ENCODE results near the gene ADK. TPM values are rescaled to one million over a fixed set of nuclear protein-coding genes. Genes with fewer than 3 reads are reported as not detected.

ADK gene
- total and polyA plus RNA-seq, 4 donors = 12.6 to 21.1 (median 16.1) TPM

GRCh38 chr10:74433993-74434392 lies 283.0 kb downstream of the ADK start:
- DNase-seq = no peak
- Histone ChIP-seq H3K36me3 (ENCODE audit: control insufficient read depth in 1 of 2, insufficient read depth in 2 of 2, low read length in 1 of 2) (no peaks in the 10 kb centered on the region), H3K27me3 (ENCODE audit: control insufficient read depth in 1 of 2, insufficient read depth in 2 of 2, low read length in 1 of 2) (no peaks in the 10 kb centered on the region), H3K27ac (ENCODE audit: low read depth in 1 of 2, low read length in 2 of 2) (no peak overlapping the region), H3K4me3 (ENCODE audit: low read length in 2 of 2) (no peak overlapping the region), H3K4me1 (ENCODE audit: control insufficient read depth in 1 of 2, insufficient read depth in 2 of 2, low read length in 2 of 2) (no peaks in the 10 kb centered on the region), H3K9me3 (ENCODE audit: control insufficient read depth, low read length) (no peaks in the 10 kb centered on the region)
- 88 to 93% methylated on average over 1 of the region's 1 CpG for WGBS, 2 donors
- ATAC-seq (ENCODE audit: low FRiP score) = no peak
- intact Hi-C loops (cut with DNase I) = no loop called here

DNA sequence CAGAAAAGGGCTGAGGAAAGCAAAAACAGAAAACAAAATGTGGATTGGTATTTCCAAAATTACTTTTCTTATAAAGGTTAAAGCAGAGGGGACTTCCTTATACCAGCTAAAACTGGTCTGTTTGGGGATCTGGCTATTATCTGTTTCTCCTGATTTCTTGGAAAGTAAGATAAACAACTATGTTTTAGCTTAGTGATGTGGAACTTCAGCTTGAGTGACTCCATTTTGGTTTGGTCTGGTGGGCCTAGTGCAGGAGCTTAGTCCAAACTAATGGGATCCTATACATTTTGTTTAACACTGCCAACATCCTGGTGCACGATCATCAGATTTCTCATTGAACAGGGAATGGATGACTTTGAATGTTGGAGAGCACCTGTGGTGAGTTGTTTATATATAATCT lies 283.5 kb downstream of the ADK start:
- intact Hi-C loops (cut with DNase I) = no loop called here
- ATAC-seq (ENCODE audit: low FRiP score) (no peak), DNase-seq (no peak)
- Histone ChIP-seq H3K4me3 (ENCODE audit: low read length in 2 of 2) (no peak overlapping the region), H3K27ac (ENCODE audit: low read depth in 1 of 2, low read length in 2 of 2) (no peak overlapping the region), H3K36me3 (ENCODE audit: control insufficient read depth in 1 of 2, insufficient read depth in 2 of 2, low read length in 1 of 2) (no peaks in the 10 kb centered on the region), H3K27me3 (ENCODE audit: control insufficient read depth in 1 of 2, insufficient read depth in 2 of 2, low read length in 1 of 2) (no peaks in the 10 kb centered on the region), H3K4me1 (ENCODE audit: control insufficient read depth in 1 of 2, insufficient read depth in 2 of 2, low read length in 2 of 2) (no peaks in the 10 kb centered on the region), H3K9me3 (ENCODE audit: control insufficient read depth, low read length) (no peaks in the 10 kb centered on the region)
- WGBS, 2 donors = 96 to 99% methylated on average over 1 of the region's 1 CpG

GRCh38 chr10:74436523-74437170 lies 285.6 kb downstream of the ADK start:
- Histone ChIP-seq H3K27ac (ENCODE audit: low read depth in 1 of 2, low read length in 2 of 2) (no peak overlapping the region), H3K9me3 (ENCODE audit: control insufficient read depth, low read length) (no peaks in the 10 kb centered on the region), H3K27me3 (ENCODE audit: control insufficient read depth in 1 of 2, insufficient read depth in 2 of 2, low read length in 1 of 2) (no peaks in the 10 kb centered on the region), H3K4me1 (ENCODE audit: control insufficient read depth in 1 of 2, insufficient read depth in 2 of 2, low read length in 2 of 2) (no peaks in the 10 kb centered on the region), H3K36me3 (ENCODE audit: control insufficient read depth in 1 of 2, insufficient read depth in 2 of 2, low read length in 1 of 2) (no peaks in the 10 kb centered on the region), H3K4me3 (ENCODE audit: low read length in 2 of 2) (no peak overlapping the region)
- intact Hi-C loops (cut with DNase I) = no loop called here
- ATAC-seq (ENCODE audit: low FRiP score) = no peak
- 92 to 96% methylated on average over 3 of the region's 3 CpGs for WGBS, 2 donors
- no peak for DNase-seq

DNA sequence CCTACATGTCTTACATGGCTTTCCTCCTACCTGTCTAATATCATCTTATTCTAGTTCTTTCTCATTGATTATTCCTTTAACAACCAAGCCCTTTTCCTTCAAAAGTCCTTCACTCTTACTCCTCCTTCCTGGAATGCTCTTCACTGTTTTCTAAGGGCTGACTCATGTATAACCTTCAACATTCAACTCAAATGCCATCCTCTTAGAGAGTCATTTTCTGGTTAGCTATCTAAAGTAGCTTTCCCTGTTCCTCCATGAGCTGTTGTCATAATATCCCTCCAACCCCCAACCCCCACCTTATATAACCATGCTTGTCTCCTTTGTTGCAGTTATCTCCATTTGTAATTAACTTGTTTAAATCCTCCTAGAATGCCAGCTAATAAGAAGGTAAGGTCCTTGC lies 286.8 kb downstream of the ADK start:
- H3K36me3 ChIP-seq (ENCODE audit: control insufficient read depth in 1 of 2, insufficient read depth in 2 of 2, low read length in 1 of 2) = no peaks in the 10 kb centered on the region
- no peaks in the 10 kb centered on the region for H3K4me1 ChIP-seq (ENCODE audit: control insufficient read depth in 1 of 2, insufficient read depth in 2 of 2, low read length in 2 of 2)
- ATAC-seq (ENCODE audit: low FRiP score) (no peak), DNase-seq (no peak)
- H3K27me3 ChIP-seq (ENCODE audit: control insufficient read depth in 1 of 2, insufficient read depth in 2 of 2, low read length in 1 of 2) = no peaks in the 10 kb centered on the region
- no peaks in the 10 kb centered on the region for H3K9me3 ChIP-seq (ENCODE audit: control insufficient read depth, low read length)
- intact Hi-C loops (cut with DNase I) = no loop called here
- H3K4me3 ChIP-seq (ENCODE audit: low read length in 2 of 2) = no peak overlapping the region
- no peak overlapping the region for H3K27ac ChIP-seq (ENCODE audit: low read depth in 1 of 2, low read length in 2 of 2)

GRCh38 chr10:74439213-74439612 lies 288.2 kb downstream of the ADK start:
- H3K27ac ChIP-seq (ENCODE audit: low read depth in 1 of 2, low read length in 2 of 2) = no peak overlapping the region
- DNase-seq = no peak
- intact Hi-C loops (cut with DNase I) = no loop called here
- no peaks in the 10 kb centered on the region for H3K36me3 ChIP-seq (ENCODE audit: control insufficient read depth in 1 of 2, insufficient read depth in 2 of 2, low read length in 1 of 2)
- H3K27me3 ChIP-seq (ENCODE audit: control insufficient read depth in 1 of 2, insufficient read depth in 2 of 2, low read length in 1 of 2) = no peaks in the 10 kb centered on the region
- H3K4me1 ChIP-seq (ENCODE audit: control insufficient read depth in 1 of 2, insufficient read depth in 2 of 2, low read length in 2 of 2) = no peaks in the 10 kb centered on the region
- H3K9me3 ChIP-seq (ENCODE audit: control insufficient read depth, low read length) = no peaks in the 10 kb centered on the region
- no peak overlapping the region for H3K4me3 ChIP-seq (ENCODE audit: low read length in 2 of 2)
- ATAC-seq (ENCODE audit: low FRiP score) = no peak
- 33 to 41% methylated on average over 1 of the region's 1 CpG for WGBS, 2 donors

DNA sequence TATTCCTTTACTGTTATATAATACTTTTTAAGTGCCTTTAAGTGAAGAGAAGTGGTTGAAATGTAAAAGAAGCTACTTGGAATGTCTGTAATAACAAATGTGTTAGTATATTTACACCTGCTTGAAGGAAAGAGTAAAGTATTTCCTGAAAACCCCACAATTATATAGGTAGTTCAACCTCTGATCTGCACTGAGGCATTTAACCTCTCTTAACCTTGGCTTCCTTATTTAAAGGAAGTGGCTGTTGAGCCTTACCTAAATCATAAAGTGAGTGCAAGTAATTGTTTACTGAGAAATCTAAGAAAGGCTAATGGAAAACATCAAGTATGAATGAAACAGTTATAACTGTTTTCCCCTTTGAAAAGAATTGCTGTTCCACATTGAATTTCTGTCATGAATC lies 294.5 kb downstream of the ADK start:
- Histone ChIP-seq H3K27me3 (ENCODE audit: control insufficient read depth in 1 of 2, insufficient read depth in 2 of 2, low read length in 1 of 2) (no peaks in the 10 kb centered on the region), H3K27ac (ENCODE audit: low read depth in 1 of 2, low read length in 2 of 2) (no peak overlapping the region), H3K36me3 (ENCODE audit: control insufficient read depth in 1 of 2, insufficient read depth in 2 of 2, low read length in 1 of 2) (no peaks in the 10 kb centered on the region), H3K4me3 (ENCODE audit: low read length in 2 of 2) (no peak overlapping the region), H3K9me3 (ENCODE audit: control insufficient read depth, low read length) (no peaks in the 10 kb centered on the region), H3K4me1 (ENCODE audit: control insufficient read depth in 1 of 2, insufficient read depth in 2 of 2, low read length in 2 of 2) (no peaks in the 10 kb centered on the region)
- DNase-seq (no peak), ATAC-seq (ENCODE audit: low FRiP score) (no peak)
- intact Hi-C loops (cut with DNase I) = no loop called here

- no peaks in the 10 kb centered on the region for H3K27me3 ChIP-seq (ENCODE audit: control insufficient read depth in 1 of 2, insufficient read depth in 2 of 2, low read length in 1 of 2)
- no peak overlapping the region for H3K27ac ChIP-seq (ENCODE audit: low read depth in 1 of 2, low read length in 2 of 2)
- no peaks in the 10 kb centered on the region for H3K4me1 ChIP-seq (ENCODE audit: control insufficient read depth in 1 of 2, insufficient read depth in 2 of 2, low read length in 2 of 2)
- intact Hi-C loops (cut with DNase I) = no loop called here
- H3K4me3 ChIP-seq (ENCODE audit: low read length in 2 of 2) = no peak overlapping the region
- no peak for DNase-seq
- ATAC-seq (ENCODE audit: low FRiP score) = no peak
- no peaks in the 10 kb centered on the region for H3K36me3 ChIP-seq (ENCODE audit: control insufficient read depth in 1 of 2, insufficient read depth in 2 of 2, low read length in 1 of 2)
- H3K9me3 ChIP-seq (ENCODE audit: control insufficient read depth, low read length) = no peaks in the 10 kb centered on the region
These were observed 299.6 kb downstream of the ADK start for GRCh38 chr10:74450602-74451001.

GRCh38 chr10:74451127-74451829 lies 300.3 kb downstream of the ADK start:
- intact Hi-C loops (cut with DNase I) = no loop called here
- Histone ChIP-seq H3K9me3 (ENCODE audit: control insufficient read depth, low read length) (no peaks in the 10 kb centered on the region), H3K36me3 (ENCODE audit: control insufficient read depth in 1 of 2, insufficient read depth in 2 of 2, low read length in 1 of 2) (no peaks in the 10 kb centered on the region), H3K4me3 (ENCODE audit: low read length in 2 of 2) (no peak overlapping the region), H3K27ac (ENCODE audit: low read depth in 1 of 2, low read length in 2 of 2) (no peak overlapping the region), H3K4me1 (ENCODE audit: control insufficient read depth in 1 of 2, insufficient read depth in 2 of 2, low read length in 2 of 2) (no peaks in the 10 kb centered on the region), H3K27me3 (ENCODE audit: control insufficient read depth in 1 of 2, insufficient read depth in 2 of 2, low read length in 1 of 2) (no peaks in the 10 kb centered on the region)
- DNase-seq (no peak), ATAC-seq (ENCODE audit: low FRiP score) (no peak)
- WGBS, 2 donors = 96 to 100% methylated on average over 1 of the region's 1 CpG

DNA sequence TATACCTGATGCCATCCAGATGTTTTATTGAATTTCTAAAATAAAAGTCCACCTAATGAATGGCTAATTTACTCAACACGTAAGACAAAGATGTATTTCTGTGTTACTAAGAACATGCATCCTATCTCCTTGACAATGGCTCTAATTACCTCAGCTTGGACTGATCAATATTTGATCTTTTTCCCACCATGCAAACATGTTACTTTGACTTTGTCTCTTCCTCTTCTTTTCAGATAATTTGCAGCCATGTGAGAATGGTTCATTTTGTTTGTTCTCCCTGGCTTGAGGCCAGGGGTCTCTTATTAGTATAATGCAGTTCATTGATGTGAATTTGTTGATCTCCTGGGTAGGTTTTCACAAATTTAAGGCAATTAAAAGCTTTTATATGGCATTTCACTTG lies 302.1 kb downstream of the ADK start:
- Histone ChIP-seq H3K36me3 (ENCODE audit: control insufficient read depth in 1 of 2, insufficient read depth in 2 of 2, low read length in 1 of 2) (no peaks in the 10 kb centered on the region), H3K4me1 (ENCODE audit: control insufficient read depth in 1 of 2, insufficient read depth in 2 of 2, low read length in 2 of 2) (no peaks in the 10 kb centered on the region), H3K4me3 (ENCODE audit: low read length in 2 of 2) (no peak overlapping the region), H3K9me3 (ENCODE audit: control insufficient read depth, low read length) (no peaks in the 10 kb centered on the region), H3K27me3 (ENCODE audit: control insufficient read depth in 1 of 2, insufficient read depth in 2 of 2, low read length in 1 of 2) (no peaks in the 10 kb centered on the region), H3K27ac (ENCODE audit: low read depth in 1 of 2, low read length in 2 of 2) (no peak overlapping the region)
- ATAC-seq (ENCODE audit: low FRiP score) = no peak
- no peak for DNase-seq
- intact Hi-C loops (cut with DNase I) = no loop called here
- WGBS, 2 donors = 95 to 98% methylated on average over 1 of the region's 1 CpG

Measured in aorta (tissue), 5 donors.